Neuron (in vitro differentiated cells): ENCODE data around the gene UFD1.

ENCODE experiments used
- H2AFZ ChIP-seq: one replicate; pipeline ENCODE4 v1.6.1; 2013; ENCODE audit warnings: low read depth, mild to moderate bottlenecking, inconsistent platforms, low read length, moderate library complexity
- H3K27me3 ChIP-seq: one replicate; pipeline ENCODE4 v1.6.1; 2013; ENCODE audit warnings: low read length; ENCODE audit not compliant: insufficient read depth
- H3K36me3 ChIP-seq: one replicate; pipeline ENCODE4 v1.6.1; 2013; ENCODE audit warnings: low read length; ENCODE audit not compliant: insufficient read depth
- H3K4me1 ChIP-seq: one replicate; pipeline ENCODE4 v1.6.1; 2013; ENCODE audit warnings: low read length; ENCODE audit not compliant: insufficient read depth
- H3K4me3 ChIP-seq: 2 replicates; pipeline ENCODE4 v1.5.1; 2013; ENCODE audit warnings: mild to moderate bottlenecking, low read length, moderate library complexity
- H3K9me3 ChIP-seq: one replicate; pipeline ENCODE4 v1.6.1; 2013; ENCODE audit warnings: low read length

The UFD1 gene

GRCh38 chr22:19520566-19521305 is 41.7 kb upstream of the UFD1 start:
- H3K4me3 ChIP-seq, result no peak overlapping the region
- peaks cover 5% of the 10 kb centered on the region for H3K9me3 ChIP-seq
- H2AFZ ChIP-seq, result no peak overlapping the region
- no peaks in the 10 kb centered on the region for H3K4me1 ChIP-seq
- peaks cover 10% of the 10 kb centered on the region for H3K36me3 ChIP-seq
- H3K27me3 ChIP-seq, result peaks cover 22% of the 10 kb centered on the region

DNA sequence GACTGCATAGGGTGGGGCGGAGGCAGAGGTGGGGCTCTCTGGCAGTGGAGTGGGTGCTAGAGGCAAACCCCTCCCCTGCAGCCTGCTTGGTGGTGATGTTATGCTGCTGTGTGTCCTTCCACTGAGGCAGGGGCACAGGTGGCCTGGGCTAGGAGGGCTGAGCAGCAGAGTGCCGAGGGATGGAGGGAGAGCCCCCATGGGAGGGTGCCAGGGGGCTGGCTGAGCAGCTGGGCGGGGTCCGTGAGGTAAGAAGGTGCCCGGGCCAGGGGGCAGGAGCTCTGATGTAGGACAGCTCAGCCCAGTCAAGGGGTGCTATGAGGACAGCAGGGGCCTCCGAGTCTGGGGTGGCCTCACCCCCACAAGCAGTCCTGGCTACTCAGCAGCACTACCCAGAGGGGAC is 41.0 kb upstream of the UFD1 start:
- H3K9me3 ChIP-seq, result peaks cover 4% of the 10 kb centered on the region
- peaks cover 3% of the 10 kb centered on the region for H3K4me1 ChIP-seq
- H3K27me3 ChIP-seq, result peaks cover 18% of the 10 kb centered on the region
- no peak overlapping the region for H3K4me3 ChIP-seq
- H3K36me3 ChIP-seq, result peaks cover 13% of the 10 kb centered on the region
- no peak overlapping the region for H2AFZ ChIP-seq

DNA sequence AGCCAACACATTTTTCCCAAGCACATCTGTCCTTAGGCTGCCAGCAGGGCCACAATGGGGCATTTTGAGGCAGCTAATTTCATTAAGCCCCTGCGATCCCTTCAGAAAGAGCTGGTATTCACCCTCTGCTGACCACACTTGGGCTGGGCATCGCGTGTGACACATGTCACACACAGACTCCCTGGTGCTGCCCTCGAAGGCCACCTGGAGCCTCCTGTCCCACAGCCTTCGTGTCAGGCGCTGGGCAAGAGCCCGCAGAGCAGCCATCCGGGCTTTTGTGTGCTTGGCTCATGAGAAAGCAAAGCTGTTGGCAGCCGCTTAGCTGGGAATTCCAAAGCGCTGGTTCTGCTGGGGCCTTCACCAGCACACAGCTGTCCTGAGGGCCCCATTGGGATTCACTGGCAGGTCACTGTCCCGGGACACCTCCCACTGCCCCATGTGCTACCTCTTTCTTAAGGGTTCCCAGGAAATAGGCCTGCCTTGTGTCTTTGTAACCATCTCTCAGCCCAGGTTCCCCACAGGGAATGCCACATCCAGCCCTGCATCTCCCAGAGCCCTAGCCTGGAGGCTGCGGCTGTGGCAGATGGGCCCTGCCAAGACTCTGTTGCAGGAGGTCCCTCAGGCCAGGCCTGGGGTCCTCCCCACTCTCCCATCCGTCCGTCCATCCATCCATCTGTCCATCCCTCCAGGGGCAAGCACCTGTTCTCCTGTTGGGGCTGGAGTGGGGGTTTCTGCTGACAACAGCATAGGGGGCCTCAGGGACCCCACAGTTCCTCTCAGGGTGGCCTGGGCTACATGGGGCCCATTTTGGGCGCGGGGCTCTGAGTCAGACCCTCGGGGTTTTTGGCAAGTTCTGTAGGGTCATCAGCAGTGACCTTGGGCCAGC is 40.3 kb upstream of the UFD1 start:
- Histone ChIP-seq H3K9me3 (peaks cover 4% of the 10 kb centered on the region), H3K4me1 (peaks cover 10% of the 10 kb centered on the region), H3K36me3 (peaks cover 13% of the 10 kb centered on the region), H2AFZ (no peak overlapping the region), H3K27me3 (peaks cover 15% of the 10 kb centered on the region), H3K4me3 (no peak overlapping the region)

DNA sequence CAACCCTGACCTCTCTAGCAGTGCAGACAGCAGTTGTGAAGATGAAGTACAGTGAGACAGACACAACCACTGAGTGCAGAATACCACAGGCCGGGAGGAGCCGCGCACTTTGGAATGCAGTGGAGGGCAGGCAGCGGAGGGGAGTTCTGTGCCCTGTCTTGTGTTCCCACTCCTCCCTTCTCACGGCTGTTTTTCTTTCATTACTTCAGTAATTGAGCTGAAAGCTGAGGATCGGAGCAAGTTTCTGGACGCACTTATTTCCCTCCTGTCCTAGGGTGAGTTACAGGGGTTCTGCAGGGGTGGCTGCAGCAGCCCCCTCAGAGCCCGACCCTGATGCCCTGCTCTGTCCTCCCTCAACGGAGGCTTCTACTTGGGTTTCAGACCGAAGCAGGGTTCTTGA is 39.6 kb upstream of the UFD1 start:
- H3K36me3 ChIP-seq, result peaks cover 13% of the 10 kb centered on the region
- no peak overlapping the region for H3K4me3 ChIP-seq
- H3K27me3 ChIP-seq, result peaks cover 9% of the 10 kb centered on the region
- H3K9me3 ChIP-seq, result no peaks in the 10 kb centered on the region
- peaks cover 10% of the 10 kb centered on the region for H3K4me1 ChIP-seq
- H2AFZ ChIP-seq, result no peak overlapping the region

- Histone ChIP-seq H3K4me1 (peaks cover 10% of the 10 kb centered on the region), H3K27me3 (peaks cover 6% of the 10 kb centered on the region), H3K36me3 (peaks cover 13% of the 10 kb centered on the region), H3K9me3 (no peaks in the 10 kb centered on the region), H3K4me3 (no peak overlapping the region), H2AFZ (no peak overlapping the region)
Observed at GRCh38 chr22:19517919-19518611, 39.1 kb upstream of the UFD1 start.

GRCh38 chr22:19517171-19517500 is 38.1 kb upstream of the UFD1 start:
- peaks cover 18% of the 10 kb centered on the region for H3K36me3 ChIP-seq
- H3K4me1 ChIP-seq, result peaks cover 10% of the 10 kb centered on the region
- no peaks in the 10 kb centered on the region for H3K27me3 ChIP-seq
- H3K4me3 ChIP-seq, result no peak overlapping the region
- no peaks in the 10 kb centered on the region for H3K9me3 ChIP-seq
- no peak overlapping the region for H2AFZ ChIP-seq

DNA sequence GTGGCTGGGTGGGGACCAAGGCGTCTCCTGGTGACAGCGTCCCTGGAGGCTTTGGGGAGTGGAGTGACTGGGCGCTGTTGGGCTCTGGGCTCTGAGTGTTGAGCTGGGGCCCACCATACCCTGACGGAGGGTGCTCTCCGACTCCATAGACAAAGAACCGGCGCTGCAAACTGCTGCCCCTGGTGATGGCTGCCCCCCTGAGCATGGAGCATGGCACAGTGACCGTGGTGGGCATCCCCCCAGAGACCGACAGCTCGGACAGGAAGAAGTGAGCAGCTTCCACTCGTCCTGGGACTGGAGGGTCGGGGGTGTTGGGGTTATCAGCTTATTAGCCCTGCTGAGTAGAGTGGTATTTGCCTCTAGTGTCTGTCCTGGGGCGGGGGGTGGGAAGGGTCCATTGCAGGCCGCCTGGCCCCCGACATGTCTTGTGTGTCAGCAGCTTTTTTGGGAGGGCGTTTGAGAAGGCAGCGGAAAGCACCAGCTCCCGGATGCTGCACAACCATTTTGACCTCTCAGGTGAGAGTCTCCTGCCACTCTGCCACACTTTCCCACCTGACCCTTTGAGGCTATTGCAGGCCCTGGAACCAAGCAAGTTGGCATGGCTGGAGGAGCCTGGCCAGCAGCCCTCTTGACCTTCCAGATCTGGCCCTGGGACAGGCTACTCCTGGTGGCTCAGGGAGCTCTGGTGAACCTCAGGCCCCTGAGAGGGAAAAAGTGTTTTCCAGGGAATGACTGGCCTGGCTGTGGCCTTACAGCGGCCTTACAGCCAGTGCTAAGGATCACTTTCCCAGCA is 37.6 kb upstream of the UFD1 start:
- Histone ChIP-seq H3K9me3 (no peaks in the 10 kb centered on the region), H3K4me3 (no peak overlapping the region), H2AFZ (no peak overlapping the region), H3K36me3 (peaks cover 19% of the 10 kb centered on the region), H3K4me1 (peaks cover 10% of the 10 kb centered on the region), H3K27me3 (no peaks in the 10 kb centered on the region)

DNA sequence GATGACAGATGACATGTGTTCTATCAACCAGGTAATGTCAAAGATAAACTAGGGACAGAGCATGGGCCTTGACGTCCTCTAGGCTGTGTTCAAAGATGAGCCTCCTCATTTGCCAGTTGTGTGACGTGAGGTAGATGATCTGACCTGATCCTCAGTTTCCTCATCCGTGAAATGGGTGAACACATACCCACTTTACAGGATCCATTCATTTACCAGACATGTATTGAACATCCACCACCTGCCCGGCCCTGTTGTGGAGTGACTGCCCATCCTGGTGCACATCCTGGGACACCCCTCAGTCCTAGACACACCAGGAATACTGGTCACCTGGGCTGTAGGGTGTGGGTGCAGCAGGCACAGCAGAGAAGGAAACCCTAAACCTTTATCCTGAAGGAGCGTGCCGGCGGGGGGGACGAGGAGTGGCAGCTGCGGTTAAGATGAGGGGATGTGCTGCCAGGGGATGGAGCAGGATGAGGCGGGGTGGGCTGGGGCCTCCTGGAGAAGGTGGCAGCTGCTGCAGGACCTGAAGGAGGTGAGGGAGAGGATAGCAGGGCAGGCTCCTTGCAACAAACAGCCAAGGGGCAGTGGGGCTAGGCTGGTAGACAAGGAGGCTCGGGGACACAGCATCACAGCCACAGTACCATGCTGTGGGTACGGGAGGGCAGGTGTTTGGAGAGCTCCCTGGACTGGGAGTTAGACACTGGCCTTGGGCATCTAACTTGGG is 36.8 kb upstream of the UFD1 start:
- no peak overlapping the region for H3K4me3 ChIP-seq
- H3K27me3 ChIP-seq, result no peaks in the 10 kb centered on the region
- H3K9me3 ChIP-seq, result no peaks in the 10 kb centered on the region
- H3K4me1 ChIP-seq, result peaks cover 10% of the 10 kb centered on the region
- no peak overlapping the region for H2AFZ ChIP-seq
- H3K36me3 ChIP-seq, result peaks cover 21% of the 10 kb centered on the region

DNA sequence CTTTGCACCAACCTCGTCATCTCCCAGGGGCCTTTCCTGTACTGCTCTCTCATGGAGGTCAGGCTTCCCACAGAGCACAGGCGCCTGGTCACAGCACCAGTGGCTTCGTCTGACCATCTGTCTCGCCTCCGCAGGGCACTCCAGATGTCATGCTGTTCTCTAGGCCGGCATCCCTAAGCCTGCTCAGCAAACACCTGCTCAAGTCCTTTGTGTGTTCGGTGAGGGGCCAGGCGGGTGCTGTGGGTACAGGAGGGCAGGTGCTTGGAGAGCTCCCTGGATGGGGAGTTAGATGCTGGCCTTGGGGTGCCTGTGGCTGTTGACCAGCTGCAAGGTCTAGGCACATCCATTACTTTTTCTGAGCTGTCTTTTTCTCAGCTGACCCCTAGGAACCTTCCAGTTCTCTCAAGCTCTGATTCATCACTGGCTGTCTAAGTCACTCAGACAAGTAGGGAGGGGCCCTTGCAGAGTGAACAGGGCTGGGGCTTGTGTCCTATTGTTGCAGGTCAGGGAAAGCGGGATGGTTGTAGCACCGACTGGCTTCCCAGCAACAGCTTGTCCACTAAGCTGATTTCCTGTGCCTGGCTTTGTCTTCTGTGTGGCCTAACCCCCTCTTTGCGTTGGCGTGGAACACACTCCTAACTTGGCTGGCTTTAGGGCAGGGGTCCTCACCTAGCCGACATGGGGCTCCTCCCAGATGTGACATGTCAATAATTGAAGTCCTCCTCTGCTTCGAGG is 36.0 kb upstream of the UFD1 start:
- H3K4me1 ChIP-seq, result peaks cover 10% of the 10 kb centered on the region
- H3K9me3 ChIP-seq, result no peaks in the 10 kb centered on the region
- H3K4me3 ChIP-seq, result no peak overlapping the region
- H3K27me3 ChIP-seq, result no peaks in the 10 kb centered on the region
- no peak overlapping the region for H2AFZ ChIP-seq
- H3K36me3 ChIP-seq, result peaks cover 21% of the 10 kb centered on the region

GRCh38 chr22:19513823-19514222 is 34.8 kb upstream of the UFD1 start:
- no peaks in the 10 kb centered on the region for H3K27me3 ChIP-seq
- H2AFZ ChIP-seq, result no peak overlapping the region
- H3K9me3 ChIP-seq, result no peaks in the 10 kb centered on the region
- peaks cover 24% of the 10 kb centered on the region for H3K36me3 ChIP-seq
- peaks cover 10% of the 10 kb centered on the region for H3K4me1 ChIP-seq
- no peak overlapping the region for H3K4me3 ChIP-seq

GRCh38 chr22:19510919-19511341 is 31.9 kb upstream of the UFD1 start:
- Histone ChIP-seq H2AFZ (no peak overlapping the region), H3K36me3 (peaks cover 36% of the 10 kb centered on the region), H3K4me3 (no peak overlapping the region), H3K9me3 (no peaks in the 10 kb centered on the region), H3K4me1 (peaks cover 10% of the 10 kb centered on the region), H3K27me3 (no peaks in the 10 kb centered on the region)

GRCh38 chr22:19509923-19510322 is 30.9 kb upstream of the UFD1 start:
- peaks cover 41% of the 10 kb centered on the region for H3K36me3 ChIP-seq

More at GRCh38 chr22:19509923-19510322, 30.9 kb upstream of the UFD1 start:
- H3K27me3 ChIP-seq, result no peaks in the 10 kb centered on the region
- H3K4me3 ChIP-seq, result no peak overlapping the region
- H3K4me1 ChIP-seq, result peaks cover 6% of the 10 kb centered on the region
- no peaks in the 10 kb centered on the region for H3K9me3 ChIP-seq
- no peak overlapping the region for H2AFZ ChIP-seq
